H9 (cell line): Measurements from ENCODE around the gene GARNL3. TPM values are rescaled to one million over a fixed set of nuclear protein-coding genes. Genes with fewer than 3 reads are reported as not detected.

Experiments
- DNase-seq: peaks from one replicate; pipeline ENCODE4 v3.0.0-alpha.2; 2017
- H2AFZ ChIP-seq: one replicate; pipeline ENCODE4 v1.6.1; 2013; ENCODE audit warnings: mild to moderate bottlenecking, low read length, control low read depth, moderate library complexity
- H2AK5ac ChIP-seq: 2 replicates; pipeline ENCODE4 v1.6.1; 2013; ENCODE audit warnings: low read length, control low read depth, mixed read lengths; ENCODE audit not compliant: insufficient read length
- H2BK120ac ChIP-seq: one replicate; pipeline ENCODE4 v1.6.1; 2013; ENCODE audit warnings: low read depth, mild to moderate bottlenecking, low read length, control low read depth, inconsistent platforms; ENCODE audit not compliant: poor library complexity, severe bottlenecking
- H2BK12ac ChIP-seq: 2 replicates; pipeline ENCODE4 v1.6.1; 2013; ENCODE audit warnings: low read length, control low read depth, mixed read lengths, low read depth; ENCODE audit not compliant: insufficient read length
- H2BK15ac ChIP-seq: 2 replicates; pipeline ENCODE4 v1.6.1; 2013; ENCODE audit warnings: low read depth, low read length, control low read depth
- H2BK20ac ChIP-seq: one replicate; pipeline ENCODE4 v1.6.1; 2013; ENCODE audit warnings: low read depth, mild to moderate bottlenecking, low read length, control low read depth, inconsistent platforms; ENCODE audit not compliant: poor library complexity, severe bottlenecking
- H2BK5ac ChIP-seq: 2 replicates; pipeline ENCODE4 v1.6.1; 2013; ENCODE audit warnings: low read length, control low read depth, mixed read lengths; ENCODE audit not compliant: insufficient read length
- H3K14ac ChIP-seq: 2 replicates; pipeline ENCODE4 v1.6.1; 2013; ENCODE audit warnings: low read length, control low read depth; ENCODE audit not compliant: insufficient read depth
- H3K18ac ChIP-seq: 2 replicates; pipeline ENCODE4 v1.6.1; 2013; ENCODE audit warnings: low read depth, mild to moderate bottlenecking, mixed read lengths, low read length, control low read depth; ENCODE audit not compliant: insufficient read length
- H3K23ac ChIP-seq: 2 replicates; pipeline ENCODE4 v1.6.1; 2013; ENCODE audit warnings: low read length, control low read depth, mixed read lengths, low read depth; ENCODE audit not compliant: insufficient read length
- H3K23me2 ChIP-seq: 2 replicates; pipeline ENCODE4 v1.6.1; 2013; ENCODE audit warnings: low read depth, mild to moderate bottlenecking, mixed read lengths, low read length, control low read depth; ENCODE audit not compliant: insufficient read length, poor library complexity, severe bottlenecking
- H3K27ac ChIP-seq: 2 replicates; pipeline ENCODE4 v1.5.1; 2013; ENCODE audit warnings: low read length, control low read depth, mixed read lengths, low read depth; ENCODE audit not compliant: insufficient read length
- H3K27me3 ChIP-seq: 2 replicates; pipeline ENCODE4 v1.6.1; 2013; ENCODE audit warnings: low read length, control low read depth, inconsistent platforms; ENCODE audit not compliant: insufficient read depth
- H3K4ac ChIP-seq: 2 replicates; pipeline ENCODE4 v1.6.1; 2013; ENCODE audit warnings: low read depth, mild to moderate bottlenecking, control low read depth, inconsistent platforms, low read length, moderate library complexity
- H3K4me1 ChIP-seq: 2 replicates; pipeline ENCODE4 v1.6.1; 2013; ENCODE audit warnings: low read length, control low read depth, inconsistent platforms; ENCODE audit not compliant: insufficient read depth
- H3K4me2 ChIP-seq: 2 replicates; pipeline ENCODE4 v1.6.1; 2013; ENCODE audit warnings: low read length, control low read depth, mixed read lengths; ENCODE audit not compliant: insufficient read length, insufficient read depth
- H3K56ac ChIP-seq: 2 replicates; pipeline ENCODE4 v1.6.1; 2013; ENCODE audit warnings: low read depth, mild to moderate bottlenecking, mixed read lengths, low read length, control low read depth; ENCODE audit not compliant: insufficient read length
- H3K79me1 ChIP-seq: 2 replicates; pipeline ENCODE4 v1.6.1; 2013; ENCODE audit warnings: low read depth, mild to moderate bottlenecking, moderate library complexity, low read length, control low read depth, inconsistent platforms; ENCODE audit not compliant: insufficient read depth, poor library complexity, severe bottlenecking
- H3K79me2 ChIP-seq: 2 replicates; pipeline ENCODE4 v1.6.1; 2013; ENCODE audit warnings: low read length, control low read depth, inconsistent platforms; ENCODE audit not compliant: insufficient read depth
- H3K9ac ChIP-seq: 2 replicates; pipeline ENCODE4 v1.6.1; 2013; ENCODE audit warnings: low read length, control low read depth, mixed read lengths; ENCODE audit not compliant: insufficient read length; ENCODE audit errors: extremely low read depth
- H3K9me3 ChIP-seq: one replicate; pipeline ENCODE4 v1.6.1; 2013; ENCODE audit warnings: low read depth, low read length, inconsistent platforms; ENCODE audit not compliant: control insufficient read depth
- H3T11ph ChIP-seq: one replicate; pipeline ENCODE4 v1.6.1; 2013; ENCODE audit warnings: mild to moderate bottlenecking, low read length, control low read depth, inconsistent platforms
- H4K20me1 ChIP-seq: one replicate; pipeline ENCODE4 v1.6.1; 2013; ENCODE audit not compliant: control insufficient read depth, insufficient read length, insufficient read depth
- H4K5ac ChIP-seq: 2 replicates; pipeline ENCODE4 v1.6.1; 2013; ENCODE audit warnings: low read depth, mild to moderate bottlenecking, mixed read lengths, low read length, control low read depth; ENCODE audit not compliant: insufficient read length
- H4K8ac ChIP-seq: replicated peaks from 2 replicates; pipeline ENCODE4 v1.6.1; 2013; ENCODE audit warnings: low read length, control low read depth, mixed read lengths, low read depth; ENCODE audit not compliant: insufficient read length
- H4K91ac ChIP-seq: 2 replicates; pipeline ENCODE4 v1.6.1; 2013; ENCODE audit warnings: low read depth, mild to moderate bottlenecking, moderate library complexity, mixed read lengths, low read length, control low read depth; ENCODE audit not compliant: insufficient read length
- H3K27ac Mint-ChIP-seq, 3 experiments: 2 replicates in 2 of 3; 3 replicates in 1 of 3; pipeline ENCODE4 v1.8.0; 2020 to 2021; ENCODE audit warnings: mixed read lengths in 3 of 3, mild to moderate bottlenecking in 1 of 3, moderate library complexity in 1 of 3
- H3K27me3 Mint-ChIP-seq: 2 replicates; pipeline ENCODE4 v1.8.0; 2021; ENCODE audit warnings: low read depth, mild to moderate bottlenecking, moderate library complexity, mixed read lengths
- H3K36me3 Mint-ChIP-seq, 3 experiments: 2 replicates in 2 of 3; 3 replicates in 1 of 3; pipeline ENCODE4 v1.8.0; 2020 to 2021; ENCODE audit warnings: low read depth in 3 of 3, mixed read lengths in 3 of 3; ENCODE audit not compliant: insufficient read depth in 1 of 3
- H3K4me1 Mint-ChIP-seq, 2 experiments: 2 replicates each; pipeline ENCODE4 v1.8.0; 2020; ENCODE audit warnings: mixed read lengths in 2 of 2
- H3K4me3 Mint-ChIP-seq, 2 experiments: 2 replicates in 1 of 2; 3 replicates in 1 of 2; pipeline ENCODE4 v1.8.0; 2020 to 2021; ENCODE audit warnings: mild to moderate bottlenecking in 2 of 2, mixed read lengths in 2 of 2, moderate library complexity in 1 of 2
- H3K9me3 Mint-ChIP-seq, 2 experiments: 2 replicates in 1 of 2; 3 replicates in 1 of 2; pipeline ENCODE4 v1.8.0; 2020; ENCODE audit warnings: mild to moderate bottlenecking in 2 of 2, mixed read lengths in 2 of 2, moderate library complexity in 1 of 2
- CTCF ChIP-seq: fragments of 200-600 bp; sonication (generic); conservative IDR thresholded peaks from 3 replicates; pipeline ENCODE4 v1.8.0; 2021; ENCODE audit warnings: antibody characterized with exemption, mild to moderate bottlenecking
- total RNA-seq: library from RNA; stranded (reverse); gene quantifications from 2 replicates; pipeline ENCODE4 v1.2.1, GENCODE V29; 2021

GARNL3 gene
- total RNA-seq, 1 experiment from 2014 or later: 8.7 TPM

- H3K27ac Mint-ChIP-seq: no peak overlapping the region
- Histone ChIP-seq H3K79me1 (no peaks in the 10 kb centered on the region), H2BK120ac (no peak overlapping the region), H3K4ac (no peak overlapping the region), H3K4me2 (no peak overlapping the region), H3K9me3 (no peaks in the 10 kb centered on the region), H4K5ac (no peak overlapping the region), H3K27ac (no peak overlapping the region), H2BK20ac (no peak overlapping the region), H2BK15ac (no peak overlapping the region), H3K18ac (no peak overlapping the region), H2AK5ac (no peak overlapping the region), H3T11ph (no peak overlapping the region), H3K9ac (no peak overlapping the region), H3K23me2 (no peaks in the 10 kb centered on the region), H2AFZ (no peak overlapping the region), H3K4me1 (no peaks in the 10 kb centered on the region), H3K56ac (no peak overlapping the region), H2BK5ac (no peak overlapping the region), H3K27me3 (no peaks in the 10 kb centered on the region), H2BK12ac (no peak overlapping the region), H3K23ac (no peak overlapping the region), H3K14ac (no peak overlapping the region), H4K8ac (no peak overlapping the region), H4K20me1 (no peaks in the 10 kb centered on the region), H4K91ac (no peak overlapping the region), H3K79me2 (no peaks in the 10 kb centered on the region)
- H3K9me3 Mint-ChIP-seq: no peaks in the 10 kb centered on the region
- 0 out of 4 replicates have a peak, but pooled peaks cover 0 to 5% of the 10 kb centered on the region in 2 experiments for H3K4me1 Mint-ChIP-seq
- no peaks in the 10 kb centered on the region for H3K36me3 Mint-ChIP-seq
- H3K27me3 Mint-ChIP-seq: no peaks in the 10 kb centered on the region
- H3K4me3 Mint-ChIP-seq: no peak overlapping the region
- no peak for DNase-seq
- no peak for TF ChIP-seq CTCF
These were observed 21.4 kb downstream of the GARNL3 start for GRCh38 chr9:127285965-127286364.
